ENCODE measurements around the gene GMIP. TPM values are rescaled to one million over a fixed set of nuclear protein-coding genes. Genes with fewer than 3 reads are reported as not detected.

GMIP gene
- total and polyA plus RNA-seq, 2 of the 13 experiments (the other 11 are each of a cell fraction or from before 2014, with no cell fraction given), result 1.5 to 1.8 TPM

- TF ChIP-seq AFF4 (CRISPR knock-in tag; IDR thresholded peaks at IDR 0.05), result no peak
- peak; percentile 57; the same call in 1 of the 2 replicates for TF ChIP-seq MTERF4 (CRISPR knock-in tag; IDR thresholded peaks at IDR 0.05)
- 0 out of 2 replicates have a peak, but pooled peaks have one; percentile 84 for TF ChIP-seq ZNF724P (CRISPR knock-in tag; IDR thresholded peaks at IDR 0.05; ENCODE audit: borderline replicate concordance)
- TF ChIP-seq TEAD3 (CRISPR knock-in tag; optimal IDR thresholded peaks at IDR 0.05; ENCODE audit: borderline replicate concordance), result peak; percentile 43
- TF ChIP-seq MEF2D (CRISPR knock-in tag; IDR thresholded peaks at IDR 0.05), result 0 out of 2 replicates have a peak, but pooled peaks have one; percentile 32
- 0 out of 2 replicates have a peak, but pooled peaks have one; percentile 51 for TF ChIP-seq ZC3H13 (CRISPR knock-in tag; IDR thresholded peaks at IDR 0.05)
- no peak for TF ChIP-seq RORA (CRISPR knock-in tag; IDR thresholded peaks at IDR 0.05)
- TF ChIP-seq ZKSCAN1 (IDR thresholded peaks at IDR 0.05; ENCODE audit: low read length), result no peak
- TF ChIP-seq, protein P1, sequence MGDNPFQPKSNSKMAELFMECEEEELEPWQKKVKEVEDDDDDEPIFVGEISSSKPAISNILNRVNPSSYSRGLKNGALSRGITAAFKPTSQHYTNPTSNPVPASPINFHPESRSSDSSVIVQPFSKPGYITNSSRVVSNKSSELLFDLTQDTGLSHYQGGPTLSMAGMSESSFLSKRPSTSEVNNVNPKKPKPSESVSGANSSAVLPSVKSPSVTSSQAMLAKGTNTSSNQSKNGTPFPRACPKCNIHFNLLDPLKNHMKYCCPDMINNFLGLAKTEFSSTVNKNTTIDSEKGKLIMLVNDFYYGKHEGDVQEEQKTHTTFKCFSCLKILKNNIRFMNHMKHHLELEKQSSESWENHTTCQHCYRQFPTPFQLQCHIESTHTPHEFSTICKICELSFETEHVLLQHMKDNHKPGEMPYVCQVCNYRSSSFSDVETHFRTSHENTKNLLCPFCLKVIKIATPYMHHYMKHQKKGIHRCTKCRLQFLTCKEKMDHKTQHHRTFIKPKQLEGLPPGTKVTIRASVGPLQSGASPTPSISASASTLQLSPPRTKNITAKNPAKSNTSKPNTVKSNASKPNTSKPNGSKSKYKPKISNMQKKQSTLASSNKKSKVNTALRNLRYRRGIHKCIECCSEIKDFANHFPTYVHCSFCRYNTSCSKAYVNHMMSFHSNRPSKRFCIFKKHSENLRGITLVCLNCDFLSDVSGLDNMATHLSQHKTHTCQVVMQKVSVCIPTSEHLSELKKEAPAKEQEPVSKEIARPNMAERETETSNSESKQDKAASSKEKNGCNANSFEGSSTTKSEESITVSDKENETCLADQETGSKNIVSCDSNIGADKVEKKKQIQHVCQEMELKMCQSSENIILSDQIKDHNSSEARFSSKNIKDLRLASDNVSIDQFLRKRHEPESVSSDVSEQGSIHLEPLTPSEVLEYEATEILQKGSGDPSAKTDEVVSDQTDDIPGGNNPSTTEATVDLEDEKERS (CRISPR knock-in tag; IDR thresholded peaks at IDR 0.05), result 0 out of 2 replicates have a peak, but pooled peaks have one; percentile 19
- TF ChIP-seq REL (CRISPR knock-in tag; conservative IDR thresholded peaks at IDR 0.05), result 0 out of 2 replicates have a peak, but pooled peaks have one; percentile 37
- 0 out of 2 replicates have a peak, but pooled peaks have one; percentile 15 for TF ChIP-seq KMT2A (CRISPR knock-in tag; IDR thresholded peaks at IDR 0.05)
- TF ChIP-seq GTF2F1 (IDR thresholded peaks at IDR 0.05; ENCODE audit: low read length), result no peak
- peak; percentile 48; the same call in 1 of the 2 replicates for TF ChIP-seq CHCHD3 (CRISPR knock-in tag; IDR thresholded peaks at IDR 0.05)
- TF ChIP-seq ZNF780A (CRISPR knock-in tag; IDR thresholded peaks at IDR 0.05), result 0 out of 2 replicates have a peak, but pooled peaks have one; percentile 68
- TF ChIP-seq HNF4A (CRISPR knock-in tag; IDR thresholded peaks at IDR 0.05), result no peak
- no peak for TF ChIP-seq EEA1 (CRISPR knock-in tag; IDR thresholded peaks at IDR 0.05; ENCODE audit: borderline replicate concordance)
- TF ChIP-seq ETV6 (CRISPR knock-in tag; conservative IDR thresholded peaks at IDR 0.05), result no peak
- TF ChIP-seq, protein P2, sequence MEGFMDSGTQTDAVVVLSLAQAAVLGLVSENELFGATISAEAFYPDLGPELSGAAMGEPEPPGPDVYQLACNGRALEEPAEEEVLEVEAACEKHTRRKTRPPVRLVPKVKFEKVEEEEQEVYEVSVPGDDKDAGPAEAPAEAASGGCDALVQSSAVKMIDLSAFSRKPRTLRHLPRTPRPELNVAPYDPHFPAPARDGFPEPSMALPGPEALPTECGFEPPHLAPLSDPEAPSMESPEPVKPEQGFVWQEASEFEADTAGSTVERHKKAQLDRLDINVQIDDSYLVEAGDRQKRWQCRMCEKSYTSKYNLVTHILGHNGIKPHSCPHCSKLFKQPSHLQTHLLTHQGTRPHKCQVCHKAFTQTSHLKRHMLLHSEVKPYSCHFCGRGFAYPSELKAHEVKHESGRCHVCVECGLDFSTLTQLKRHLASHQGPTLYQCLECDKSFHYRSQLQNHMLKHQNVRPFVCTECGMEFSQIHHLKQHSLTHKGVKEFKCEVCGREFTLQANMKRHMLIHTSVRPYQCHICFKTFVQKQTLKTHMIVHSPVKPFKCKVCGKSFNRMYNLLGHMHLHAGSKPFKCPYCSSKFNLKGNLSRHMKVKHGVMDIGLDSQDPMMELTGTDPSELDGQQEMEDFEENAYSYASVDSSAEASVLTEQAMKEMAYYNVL (CRISPR knock-in tag; IDR thresholded peaks at IDR 0.05; ENCODE audit: borderline replicate concordance), result 0 out of 2 replicates have a peak, but pooled peaks have one; percentile 2
- TF ChIP-seq ONECUT2 (CRISPR knock-in tag; IDR thresholded peaks at IDR 0.05), result no peak
- TF ChIP-seq IKZF1 (IDR thresholded peaks at IDR 0.05), result no peak
- TF ChIP-seq NCOA1 (CRISPR knock-in tag; IDR thresholded peaks at IDR 0.05), result no peak
- TF ChIP-seq RFX5 (IDR thresholded peaks at IDR 0.05; ENCODE audit: low read depth, low read length), result no peak
Measured at GRCh38 chr19:19662871-19663255, 19.4 kb upstream of the GMIP start (continued).

Data from HepG2 (cell line).